Glutamatergic neuron (in vitro differentiated cells): ENCODE data around the gene PPID. TPM values are rescaled to one million over a fixed set of nuclear protein-coding genes. Genes with fewer than 3 reads are reported as not detected.

Experiments
- total RNA-seq: library from RNA; stranded (reverse); fragmentation: NEBNext Ultra II Directional; extraction: Animal tissue kit (Norgen Biotek cat#: 25700); gene quantifications from one replicate; pipeline ENCODE4 v1.2.1, GENCODE V29; 2021; ENCODE audit not compliant: unreplicated experiment

The PPID gene
- total RNA-seq, 1 donor from 2014 or later = 22.1 TPM

Other genes starting within 250 kb of the PPID start
- not detected for gene RXFP1, start 201.5 kb downstream of the PPID start, total RNA-seq
- 18.5 TPM for gene C4orf46, start 51.5 kb downstream of the PPID start, total RNA-seq
- gene ETFDH, start 51.1 kb downstream of the PPID start, total RNA-seq = 11.5 TPM
- 53.2 TPM for gene FNIP2, start 45.6 kb upstream of the PPID start, total RNA-seq